ENCODE data around the gene GTF2A1L. TPM values are rescaled to one million over a fixed set of nuclear protein-coding genes. Genes with fewer than 3 reads are reported as not detected.

The GTF2A1L gene, protein sequence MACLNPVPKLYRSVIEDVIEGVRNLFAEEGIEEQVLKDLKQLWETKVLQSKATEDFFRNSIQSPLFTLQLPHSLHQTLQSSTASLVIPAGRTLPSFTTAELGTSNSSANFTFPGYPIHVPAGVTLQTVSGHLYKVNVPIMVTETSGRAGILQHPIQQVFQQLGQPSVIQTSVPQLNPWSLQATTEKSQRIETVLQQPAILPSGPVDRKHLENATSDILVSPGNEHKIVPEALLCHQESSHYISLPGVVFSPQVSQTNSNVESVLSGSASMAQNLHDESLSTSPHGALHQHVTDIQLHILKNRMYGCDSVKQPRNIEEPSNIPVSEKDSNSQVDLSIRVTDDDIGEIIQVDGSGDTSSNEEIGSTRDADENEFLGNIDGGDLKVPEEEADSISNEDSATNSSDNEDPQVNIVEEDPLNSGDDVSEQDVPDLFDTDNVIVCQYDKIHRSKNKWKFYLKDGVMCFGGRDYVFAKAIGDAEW
- not detected in 5 replicates for total RNA-seq (2022; extraction: Qiagen RNA extraction; ENCODE audit: low read depth)

DNA sequence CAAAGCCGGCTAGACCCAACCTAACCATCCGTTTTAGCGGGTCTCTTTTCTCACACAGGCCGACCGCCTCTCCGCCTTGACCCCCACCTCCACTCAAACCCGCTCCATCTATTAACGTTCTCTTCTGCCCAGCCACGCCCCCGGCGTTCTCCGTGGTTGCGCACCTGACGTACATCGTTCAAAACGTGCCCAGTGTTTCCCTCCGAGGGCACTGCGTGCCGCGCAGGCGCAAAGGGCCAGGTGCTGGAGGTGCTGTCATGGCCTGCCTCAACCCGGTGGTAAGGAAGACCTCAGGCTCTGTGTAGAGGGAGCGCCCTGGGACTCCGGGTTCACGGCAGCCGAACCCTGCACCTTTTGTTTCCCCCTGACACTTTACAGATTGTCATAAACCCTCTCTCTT is at the start of gene GTF2A1L:
Gene GTF2A1L (plus strand): TSS at position 239 of the 400 bp plus-strand sequence. CDS start 19 bp downstream, at position 258.

Other genes with a start within 250 kb of the GTF2A1L start
- gene PPP1R21, start 177.1 kb upstream of the GTF2A1L start, total RNA-seq (2022; extraction: Qiagen RNA extraction; ENCODE audit: low read depth), result 8.5 to 14.7 TPM (median 14.1 TPM) in 5 replicates
- gene STON1, start 87.7 kb upstream of the GTF2A1L start, total RNA-seq (2022; extraction: Qiagen RNA extraction; ENCODE audit: low read depth), result 0.31 to 0.48 TPM (median 0.40 TPM) in 5 replicates
- not detected in 5 replicates for gene LHCGR, start 137.9 kb downstream of the GTF2A1L start, total RNA-seq (2022; extraction: Qiagen RNA extraction; ENCODE audit: low read depth)

Data from A549 treated with ZK216348 at 1 μM for 4 hours (cell line).